PC-3 (cell line): ENCODE data around the gene SCAANT1.

Source experiments
- CTCF ChIP-seq: fragments of 300-600 bp; sonication (generic); conservative IDR thresholded peaks from 2 replicates; pipeline ENCODE4 v1.5.1; 2017; ENCODE audit warnings: antibody characterized with exemption, low read depth, mild to moderate bottlenecking, low read length
- EZH2 ChIP-seq: fragments of 300-600 bp; sonication (generic); IDR thresholded peaks from one replicate; pipeline ENCODE4 v1.6.1; 2017; ENCODE audit warnings: antibody characterized with exemption, mild to moderate bottlenecking, low read length; ENCODE audit not compliant: unreplicated experiment

GRCh38 chr3:63910001-63910400 lies 2.2 kb downstream of the SCAANT1 start:
- TF ChIP-seq CTCF = no peak
- no peak for TF ChIP-seq EZH2
